ENCODE results near the gene HRH1. TPM values are rescaled to one million over a fixed set of nuclear protein-coding genes. Genes with fewer than 3 reads are reported as not detected.

HRH1 gene
- total and polyA plus RNA-seq, 2 experiments from 2014 or later: not detected

DNA sequence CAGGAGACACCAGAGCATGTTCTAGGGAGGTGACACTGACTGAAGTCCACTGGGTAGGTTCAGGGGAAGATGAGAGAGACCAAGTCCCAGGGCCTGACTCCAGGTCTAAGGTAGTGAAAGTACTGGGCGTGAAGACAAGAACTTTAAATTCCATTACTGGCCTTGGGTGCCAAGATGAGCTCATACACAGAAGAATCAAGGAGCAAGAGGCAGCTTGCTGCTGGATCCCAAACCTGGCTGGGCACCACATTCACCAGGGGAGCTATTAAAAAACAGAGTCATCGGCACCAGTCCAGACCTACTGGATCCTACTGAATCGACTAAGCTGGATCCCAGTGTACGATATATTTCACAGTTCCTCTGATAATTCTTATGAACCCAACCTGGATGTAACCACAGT, 75.8 kb downstream of the HRH1 start:
- no peaks in the 10 kb centered on the region for H3F3A ChIP-seq (replicated peaks; ENCODE audit: low read depth)
- Mint-ChIP-seq H3K9me3 (no peaks in the 10 kb centered on the region), H3K27ac (no peak overlapping the region), H3K4me1 (no peaks in the 10 kb centered on the region), H3K36me3 (ENCODE audit: low read depth) (no peaks in the 10 kb centered on the region), H3K27me3 (ENCODE audit: insufficient read depth, low read depth, poor library complexity) (peaks cover 2% of the 10 kb centered on the region), H3K4me3 (no peak overlapping the region)
- no peaks in the 10 kb centered on the region for H3K27me3 ChIP-seq (ENCODE audit: insufficient read depth)
- ATAC-seq: no peak
- TF ChIP-seq ZNF462 (CRISPR knock-in tag; IDR thresholded peaks at IDR 0.05): no peak
- DNase-seq (ENCODE audit: low spot score): no peak
- no peak overlapping the region for H3K27ac ChIP-seq (ENCODE audit: low read depth)
- no peaks in the 10 kb centered on the region for H3K79me2 ChIP-seq (replicated peaks; ENCODE audit: insufficient read depth)
- no peak overlapping the region for H3K4me3 ChIP-seq
- H2AFZ ChIP-seq: no peak overlapping the region
- no peaks in the 10 kb centered on the region for H3K36me3 ChIP-seq (ENCODE audit: insufficient read depth)
- no peak overlapping the region for H3K4me2 ChIP-seq
- H4K20me1 ChIP-seq (replicated peaks; ENCODE audit: insufficient read depth): no peaks in the 10 kb centered on the region
- H3K9me2 ChIP-seq (ENCODE audit: insufficient read depth): no peaks in the 10 kb centered on the region
- no peaks in the 10 kb centered on the region for H3K4me1 ChIP-seq (ENCODE audit: insufficient read depth)

DNA sequence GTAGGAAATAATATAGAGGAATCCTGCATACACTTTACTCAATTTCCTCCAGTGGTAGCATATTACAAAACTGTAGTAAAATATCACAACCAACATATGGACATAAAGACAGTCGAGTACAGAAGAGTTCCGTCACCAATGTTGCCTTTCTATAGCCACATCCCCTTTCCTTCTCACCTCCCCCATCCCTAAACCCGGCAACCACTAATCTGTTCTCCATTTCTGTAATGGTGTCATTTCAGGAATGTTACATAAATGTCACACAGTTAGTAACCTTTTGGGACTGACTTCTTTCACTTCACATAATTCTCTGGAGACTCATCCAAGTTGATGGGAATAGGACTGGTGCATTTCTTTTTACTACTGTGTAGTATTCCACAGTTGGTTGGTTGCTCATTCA, 76.5 kb downstream of the HRH1 start:
- DNase-seq (ENCODE audit: low spot score) (no peak), ATAC-seq (no peak)
- Mint-ChIP-seq H3K36me3 (ENCODE audit: low read depth) (no peaks in the 10 kb centered on the region), H3K4me1 (no peaks in the 10 kb centered on the region), H3K27me3 (ENCODE audit: insufficient read depth, low read depth, poor library complexity) (peaks cover 2% of the 10 kb centered on the region), H3K27ac (no peak overlapping the region), H3K4me3 (no peak overlapping the region), H3K9me3 (no peaks in the 10 kb centered on the region; the same call in 2 of the 3 replicates)
- no peak for TF ChIP-seq ZNF331 (CRISPR knock-in tag; IDR thresholded peaks at IDR 0.05; ENCODE audit: low read depth)
- Histone ChIP-seq H3F3A (replicated peaks; ENCODE audit: low read depth) (no peaks in the 10 kb centered on the region), H3K4me1 (ENCODE audit: insufficient read depth) (no peaks in the 10 kb centered on the region), H3K4me2 (no peak overlapping the region), H3K36me3 (ENCODE audit: insufficient read depth) (no peaks in the 10 kb centered on the region), H3K4me3 (no peak overlapping the region), H3K27me3 (ENCODE audit: insufficient read depth) (no peaks in the 10 kb centered on the region), H3K9me2 (ENCODE audit: insufficient read depth) (no peaks in the 10 kb centered on the region), H2AFZ (no peak overlapping the region), H4K20me1 (replicated peaks; ENCODE audit: insufficient read depth) (no peaks in the 10 kb centered on the region), H3K27ac (ENCODE audit: low read depth) (no peak overlapping the region), H3K79me2 (replicated peaks; ENCODE audit: insufficient read depth) (no peaks in the 10 kb centered on the region)
